A549 (cell line): ENCODE data around the gene TEX22. TPM values are rescaled to one million over a fixed set of nuclear protein-coding genes. Genes with fewer than 3 reads are reported as not detected.

Source experiments
- ATAC-seq, 2 experiments: fragments of 200-7000 bp in 1 of 2; fragments of >200 bp in 1 of 2; cut with Nextera tagmentation in 1 of 2; cut with Tn5 transposase in 1 of 2; 3 replicates each; pipeline versions ENCODE4 v1.8.0 to v1.9.1; 2018 to 2020; ENCODE audit warnings: mild to moderate bottlenecking in 1 of 2, moderate library complexity in 1 of 2
- CTCF ChIA-PET: fragments of 300-600 bp; sonication (Branson Sonifier 250); formaldehyde crosslinking; extraction: SDS; loops from one replicate; lab custom pipeline; 2021; ENCODE audit warnings: antibody characterized with exemption, inconsistent platforms; lab: Yijun Ruan, JAX
- POLR2A ChIA-PET: fragments of 350-600 bp; formaldehyde crosslinking; extraction: SDS; loops from one replicate; lab custom pipeline; 2021; ENCODE audit warnings: antibody characterized with exemption, inconsistent platforms; lab: Yijun Ruan, JAX
- DNase-seq, 2 experiments: peaks; one replicate each; pipeline versions ENCODE4 v3.0.0 to v3.0.0-alpha.2; 2011 to 2016; ENCODE audit warnings: low read depth in 1 of 2, low spot score in 1 of 2
- FAIRE-seq: peaks from 2 replicates; lab custom pipeline; 2011; peaks lifted over from hg19 to GRCh38; lab: Jason Lieb, UNC
- H3K27ac ChIP-seq, 2 experiments: fragments of >200 bp; sonication (Bioruptor Twin); formaldehyde crosslinking; 3 replicates each; pipeline ENCODE4 v1.5.1; 2016 to 2017
- H3K4me1 ChIP-seq: fragments of >200 bp; sonication (Bioruptor Twin); formaldehyde crosslinking; 3 replicates; pipeline ENCODE4 v1.6.1; 2016
- H3K4me2 ChIP-seq: fragments of >200 bp; sonication (Bioruptor Twin); formaldehyde crosslinking; 3 replicates; pipeline ENCODE4 v1.6.1; 2016
- H3K4me3 ChIP-seq: fragments of >200 bp; sonication (Bioruptor Twin); formaldehyde crosslinking; 3 replicates; pipeline ENCODE4 v1.5.1; 2016
- H3K9me3 ChIP-seq: fragments of >200 bp; sonication (Bioruptor Twin); formaldehyde crosslinking; 3 replicates; pipeline ENCODE4 v1.6.1; 2016
- CBX8 ChIP-seq: fragments of 200-600 bp; sonication (generic); IDR thresholded peaks from 2 replicates; pipeline ENCODE4 v1.6.1; 2016
- EHF ChIP-seq: fragments of 250-450 bp; sonication (Bioruptor Pico); IDR thresholded peaks from 2 replicates; pipeline ENCODE4 v1.5.0; 2020; ENCODE audit warnings: mild to moderate bottlenecking
- FOSL2 ChIP-seq, 2 experiments: fragments of 450-650 bp in 1 of 2; fragments of >200 bp in 1 of 2; sonication (Bioruptor Twin) in 1 of 2; formaldehyde crosslinking; IDR thresholded peaks; 2 replicates each; pipeline versions ENCODE4 v1.5.0 to v1.6.1; 2016 to 2020; ENCODE audit warnings: mild to moderate bottlenecking in 1 of 2, moderate library complexity in 1 of 2
- HOXA7 ChIP-seq: fragments of 250-450 bp; sonication (Bioruptor Pico); IDR thresholded peaks from 2 replicates; pipeline ENCODE4 v1.5.0; 2020; ENCODE audit warnings: mild to moderate bottlenecking, moderate library complexity
- JUNB ChIP-seq: fragments of >200 bp; sonication (Bioruptor Twin); formaldehyde crosslinking; IDR thresholded peaks from 2 replicates; pipeline ENCODE4 v1.6.1; 2016
- KDM1A ChIP-seq: fragments of 200-600 bp; sonication (generic); IDR thresholded peaks from 2 replicates; pipeline ENCODE4 v1.6.1; 2016; ENCODE audit warnings: low read depth, mild to moderate bottlenecking
- MYC ChIP-seq: IDR thresholded peaks from 2 replicates; pipeline ENCODE4 v1.6.1; 2012; ENCODE audit warnings: mild to moderate bottlenecking, inconsistent platforms, low read length, improper control_type of control experiment, borderline replicate concordance
- NFE2L2 ChIP-seq: fragments of 150-350 bp; conservative IDR thresholded peaks from 2 replicates; pipeline ENCODE4 v1.6.1; 2014; ENCODE audit warnings: low read length
- POLR2A ChIP-seq: IDR thresholded peaks from 2 replicates; pipeline ENCODE4 v1.6.1; 2012; ENCODE audit warnings: mild to moderate bottlenecking, low read length
- RAD21 ChIP-seq, 2 experiments: fragments of >200 bp in 1 of 2; sonication (Bioruptor Twin) in 1 of 2; formaldehyde crosslinking in 1 of 2; IDR thresholded peaks in 1 of 2; conservative IDR thresholded peaks in 1 of 2; 2 replicates in 1 of 2; 3 replicates in 1 of 2; pipeline ENCODE4 v1.6.1; 2012 to 2018; ENCODE audit warnings: inconsistent platforms in 1 of 2
- SREBF2 ChIP-seq: fragments of 450-650 bp; IDR thresholded peaks from 2 replicates; pipeline ENCODE4 v1.6.1; 2014; ENCODE audit warnings: mild to moderate bottlenecking, moderate library complexity
- TP53 ChIP-seq: fragments of 250-450 bp; sonication (Bioruptor Pico); IDR thresholded peaks from 2 replicates; pipeline ENCODE4 v1.5.0; 2021; ENCODE audit warnings: mild to moderate bottlenecking, moderate library complexity
- ZFP36 ChIP-seq: fragments of 450-650 bp; IDR thresholded peaks from 2 replicates; pipeline ENCODE4 v1.6.1; 2014; ENCODE audit warnings: borderline replicate concordance; ENCODE audit not compliant: partially characterized antibody
- WGBS: methylation state at CpG from one replicate; pipeline ENCODE4 v1.1.6; 2017; ENCODE audit errors: missing lambda C conversion rate; 5-methylcytosine and 5-hydroxymethylcytosine counted together
- polyA plus RNA-seq, 4 experiments: library from polyadenylated mRNA; depleted of rRNA in 3 of 4; stranded (reverse); fragments of >200 nt; fragmentation: RNase III in 1 of 4; extraction: RNeasy Plus Mini Kit Qiagen cat#74134 plus additional on column Dnase treatment in 1 of 4; gene quantifications; 2 replicates in 3 of 4; 3 replicates in 1 of 4; pipeline ENCODE4 v1.2.3, GENCODE V29; 2011 to 2017
- TF ChIP-seq, protein P1 (sequence below): fragments of 250-450 bp; sonication (Bioruptor Pico); IDR thresholded peaks from 2 replicates; pipeline ENCODE4 v1.5.0; 2021; ENCODE audit warnings: mild to moderate bottlenecking, moderate library complexity, borderline replicate concordance
- TF ChIP-seq, protein P2 (sequence below): fragments of 450-650 bp; IDR thresholded peaks from 2 replicates; pipeline ENCODE4 v1.6.1; 2014; ENCODE audit warnings: antibody characterized with exemption
- TF ChIP-seq, protein P3 (sequence below): fragments of 250-450 bp; sonication (Bioruptor Pico); IDR thresholded peaks from 2 replicates; pipeline ENCODE4 v1.5.0; 2020; ENCODE audit warnings: low read depth, mild to moderate bottlenecking, moderate library complexity

TEX22 gene
- polyA plus RNA-seq, 2 of the 4 experiments (the other 2 are of a cell fraction): 0.06 to 0.23 TPM

DNA sequence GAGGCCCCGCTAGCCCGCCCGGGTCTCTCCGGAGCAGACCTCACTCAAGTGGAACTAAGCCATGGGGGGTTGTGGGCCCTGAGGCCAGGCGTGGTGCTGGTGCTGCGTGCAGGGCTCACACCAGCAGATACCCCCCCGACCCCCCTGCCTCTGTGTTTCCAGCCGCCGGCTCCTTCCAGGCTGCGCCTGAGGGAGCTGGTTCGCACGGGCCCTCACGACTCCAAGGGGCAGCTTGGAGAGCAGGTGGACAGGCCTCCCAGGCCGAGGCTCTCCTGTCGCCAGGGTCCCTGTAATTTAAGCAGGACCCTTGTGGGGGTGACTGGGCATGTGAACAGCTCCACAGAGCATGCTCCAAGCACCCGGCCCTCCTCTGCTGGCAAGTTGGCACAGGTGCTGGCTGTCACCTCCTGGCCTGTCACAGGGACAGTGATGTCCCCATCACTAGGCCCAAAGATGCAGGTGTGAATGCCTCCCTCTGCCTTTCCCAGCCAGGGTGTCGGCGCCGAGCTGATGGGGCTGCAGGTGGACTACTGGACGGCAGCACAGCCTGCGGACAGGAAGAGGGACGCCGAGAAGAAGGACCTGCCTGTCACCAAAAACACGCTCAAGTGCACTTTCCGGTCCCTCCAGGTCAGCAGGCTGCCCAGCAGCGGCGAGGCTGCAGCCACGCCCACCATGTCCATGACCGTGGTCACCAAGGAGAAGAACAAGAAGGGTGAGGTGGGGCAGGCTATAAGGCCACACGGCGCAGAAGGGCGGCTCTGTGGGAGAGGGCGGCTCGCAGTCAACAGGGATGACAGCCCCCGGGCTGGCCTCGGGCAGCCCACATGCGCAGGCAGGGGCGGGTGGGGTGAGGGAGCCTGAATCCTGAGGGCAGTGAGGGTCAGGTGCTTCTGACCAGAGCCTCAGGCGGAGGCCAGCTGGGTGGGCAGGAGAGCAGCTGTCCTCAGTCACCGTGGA, 5.9 kb upstream of the TEX22 start:
- ATAC-seq (no peak), DNase-seq (no peak), FAIRE-seq (no peak)
- TF ChIP-seq POLR2A (no peak), TP53 (CRISPR knock-in tag) (no peak)
- TF ChIP-seq, protein P1, sequence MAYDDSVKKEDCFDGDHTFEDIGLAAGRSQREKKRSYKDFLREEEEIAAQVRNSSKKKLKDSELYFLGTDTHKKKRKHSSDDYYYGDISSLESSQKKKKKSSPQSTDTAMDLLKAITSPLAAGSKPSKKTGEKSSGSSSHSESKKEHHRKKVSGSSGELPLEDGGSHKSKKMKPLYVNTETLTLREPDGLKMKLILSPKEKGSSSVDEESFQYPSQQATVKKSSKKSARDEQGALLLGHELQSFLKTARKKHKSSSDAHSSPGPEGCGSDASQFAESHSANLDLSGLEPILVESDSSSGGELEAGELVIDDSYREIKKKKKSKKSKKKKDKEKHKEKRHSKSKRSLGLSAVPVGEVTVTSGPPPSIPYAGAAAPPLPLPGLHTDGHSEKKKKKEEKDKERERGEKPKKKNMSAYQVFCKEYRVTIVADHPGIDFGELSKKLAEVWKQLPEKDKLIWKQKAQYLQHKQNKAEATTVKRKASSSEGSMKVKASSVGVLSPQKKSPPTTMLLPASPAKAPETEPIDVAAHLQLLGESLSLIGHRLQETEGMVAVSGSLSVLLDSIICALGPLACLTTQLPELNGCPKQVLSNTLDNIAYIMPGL (CRISPR knock-in tag): no peak
- ChIA-PET CTCF (interaction anchor here (0.6 to 4.1 kb wide), 3 partner anchors 21 to 64 kb away, joined by 3 to 21 read pairs (median 3); no protein-coding TSS in a partner anchor), POLR2A (no interaction called here)
- Histone ChIP-seq H3K4me2 (no peak overlapping the region), H3K4me3 (no peak overlapping the region), H3K27ac (no peak overlapping the region), H3K4me1 (peaks cover under 1% of the 10 kb centered on the region; the same call in 1 of the 3 replicates), H3K9me3 (0 out of 3 replicates have a peak, but pooled peaks cover 2% of the 10 kb centered on the region)
- WGBS: 87% methylated on average over 29 of the region's 40 CpGs

DNA sequence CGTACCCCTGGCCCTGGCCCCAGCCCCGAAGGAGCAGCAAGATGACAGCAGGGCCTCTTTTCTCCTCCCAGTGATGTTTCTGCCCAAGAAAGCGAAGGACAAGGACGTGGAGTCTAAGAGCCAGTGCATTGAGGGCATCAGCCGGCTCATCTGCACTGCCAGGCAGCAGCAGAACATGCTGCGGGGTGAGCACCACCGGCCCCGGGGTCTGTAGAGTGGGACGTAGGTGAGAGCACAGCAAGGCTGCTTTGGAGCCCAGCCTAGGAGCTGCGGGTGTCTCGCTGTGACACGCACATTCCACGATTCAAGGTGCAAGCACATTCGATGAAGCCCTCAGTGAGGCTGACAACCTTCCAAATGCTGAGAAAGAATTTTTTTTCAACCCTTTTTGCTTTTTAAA, 5.2 kb upstream of the TEX22 start:
- H3K4me2 ChIP-seq: no peak overlapping the region
- CTCF ChIA-PET: interaction anchor here (0.6 kb wide), 1 partner anchor 63 kb away, joined by 3 read pairs; no protein-coding TSS in a partner anchor
- no peak for FAIRE-seq
- WGBS: 92% methylated on average over 12 of the region's 14 CpGs
- H3K4me3 ChIP-seq: no peak overlapping the region
- H3K9me3 ChIP-seq: 0 out of 3 replicates have a peak, but pooled peaks cover 7% of the 10 kb centered on the region
- no peak for ATAC-seq
- no peak for DNase-seq
- H3K4me1 ChIP-seq: peaks cover 6% of the 10 kb centered on the region
- no peak overlapping the region for H3K27ac ChIP-seq
- POLR2A ChIA-PET: no interaction called here
- TF ChIP-seq MYC (no peak), RAD21 (conservative IDR thresholded peaks at IDR 0.05 in 1 of 2, IDR thresholded peaks at IDR 0.05 in 1 of 2) (no peak), JUNB (no peak)

DNA sequence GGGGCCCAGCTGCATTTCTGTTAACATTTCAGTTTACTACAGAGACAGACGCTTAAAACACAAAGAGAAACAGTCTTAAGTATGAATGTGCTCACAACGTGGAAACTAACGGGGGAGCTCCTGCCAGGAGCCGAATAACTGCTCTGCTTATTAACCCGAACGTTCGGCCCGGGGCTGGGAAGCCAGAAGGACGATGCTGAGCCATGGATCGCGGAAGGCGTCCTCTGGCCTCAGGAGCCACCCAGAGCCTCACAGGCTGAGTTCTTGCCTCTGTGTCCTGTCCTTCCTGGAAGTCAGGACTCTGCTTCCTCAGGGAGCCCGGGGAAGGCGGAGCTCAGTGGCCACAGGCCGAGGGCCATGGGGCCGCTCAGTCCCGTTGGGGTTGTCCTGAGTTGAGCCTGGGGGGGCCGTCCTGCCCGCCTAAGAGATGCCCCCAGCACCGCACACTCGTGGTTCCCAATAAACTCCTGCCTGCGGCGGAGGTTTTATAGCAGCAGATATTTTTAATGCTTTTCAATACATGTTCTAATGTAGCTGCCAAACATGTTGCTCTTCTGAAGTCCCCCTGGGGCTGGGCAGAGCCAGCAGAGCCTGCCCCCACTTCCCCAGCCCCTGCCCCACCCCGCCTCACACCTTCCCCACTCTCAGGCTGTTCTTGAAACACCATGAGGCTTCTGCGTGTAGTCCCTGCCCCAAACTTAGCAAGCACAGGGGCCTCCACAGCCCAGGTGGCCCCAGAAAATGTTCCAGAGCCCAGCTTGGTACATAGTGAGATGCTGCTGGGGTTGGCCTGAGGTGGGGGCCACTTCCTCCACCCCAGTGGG, 3.4 kb upstream of the TEX22 start:
- no peak for FAIRE-seq
- CTCF ChIA-PET: interaction anchor here (1.2 kb wide), 1 partner anchor 10 kb away, joined by 3 read pairs; no protein-coding TSS in a partner anchor

More for the DNA sequence above, 3.4 kb upstream of the TEX22 start:
- H3K4me2 ChIP-seq: no peak overlapping the region
- H3K4me3 ChIP-seq: no peak overlapping the region
- POLR2A ChIA-PET: no interaction called here
- DNase-seq (no peak), ATAC-seq (no peak)
- H3K9me3 ChIP-seq: peaks cover 19% of the 10 kb centered on the region
- TF ChIP-seq EHF (CRISPR knock-in tag): no peak
- TF ChIP-seq HOXA7: no peak
- TF ChIP-seq FOSL2 (IDR thresholded peaks at IDR 0.05): no peak
- no peak for TF ChIP-seq FOSL2 (CRISPR knock-in tag; IDR thresholded peaks at IDR 0.05)
- no peak for TF ChIP-seq JUNB
- TF ChIP-seq SREBF2: no peak
- TF ChIP-seq NFE2L2: no peak
- TF ChIP-seq CBX8: no peak
- TF ChIP-seq, protein P2, sequence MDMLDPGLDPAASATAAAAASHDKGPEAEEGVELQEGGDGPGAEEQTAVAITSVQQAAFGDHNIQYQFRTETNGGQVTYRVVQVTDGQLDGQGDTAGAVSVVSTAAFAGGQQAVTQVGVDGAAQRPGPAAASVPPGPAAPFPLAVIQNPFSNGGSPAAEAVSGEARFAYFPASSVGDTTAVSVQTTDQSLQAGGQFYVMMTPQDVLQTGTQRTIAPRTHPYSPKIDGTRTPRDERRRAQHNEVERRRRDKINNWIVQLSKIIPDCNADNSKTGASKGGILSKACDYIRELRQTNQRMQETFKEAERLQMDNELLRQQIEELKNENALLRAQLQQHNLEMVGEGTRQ: no peak
- TF ChIP-seq KDM1A: no peak
- TF ChIP-seq ZFP36: no peak
- TF ChIP-seq, protein P3, sequence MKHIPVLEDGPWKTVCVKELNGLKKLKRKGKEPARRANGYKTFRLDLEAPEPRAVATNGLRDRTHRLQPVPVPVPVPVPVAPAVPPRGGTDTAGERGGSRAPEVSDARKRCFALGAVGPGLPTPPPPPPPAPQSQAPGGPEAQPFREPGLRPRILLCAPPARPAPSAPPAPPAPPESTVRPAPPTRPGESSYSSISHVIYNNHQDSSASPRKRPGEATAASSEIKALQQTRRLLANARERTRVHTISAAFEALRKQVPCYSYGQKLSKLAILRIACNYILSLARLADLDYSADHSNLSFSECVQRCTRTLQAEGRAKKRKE: no peak
- 82% methylated on average over 22 of the region's 25 CpGs for WGBS
- no peak overlapping the region for H3K27ac ChIP-seq
- H3K4me1 ChIP-seq: peaks cover 14% of the 10 kb centered on the region
